ENCODE measurements around the gene FAM210B.
A peak's percentile ranks its signal among the peaks of the same experiment; 100 is the strongest.

Gene FAM210B

GRCh38 chr20:56391037-56391436 lies 32.3 kb downstream of the FAM210B start:
- peak overlapping the region; percentile 65 to 94 for H3K4me3 ChIP-seq (replicated peaks in 1 of 2; ENCODE audit: low read depth in 2 of 2, low read length in 2 of 2)
- no peak for DNase-seq (ENCODE audit: low read depth in 2 of 2)
- no peak for TF ChIP-seq CTCF (IDR thresholded peaks at IDR 0.05; ENCODE audit: low read depth, low read length)

GRCh38 chr20:56391596-56392131 lies 32.9 kb downstream of the FAM210B start:
- H3K4me3 ChIP-seq (replicated peaks in 1 of 2; ENCODE audit: low read depth in 2 of 2, low read length in 2 of 2): peak overlapping the region; percentile 65 to 94
- no peak for DNase-seq (ENCODE audit: low read depth in 2 of 2)
- TF ChIP-seq CTCF (IDR thresholded peaks at IDR 0.05; ENCODE audit: low read depth, low read length): no peak

GRCh38 chr20:56392132-56392880 lies 33.5 kb downstream of the FAM210B start, which contains the start of the genes AURKA and CSTF1:
Gene AURKA, minus strand, starts transcription at chr20:56392215. Its CDS starts 4,018 bp downstream, at chr20:56388197.
Gene CSTF1, plus strand, starts transcription at chr20:56392645. Its CDS starts 2,908 bp downstream, at chr20:56395553.
- no peak for TF ChIP-seq CTCF (IDR thresholded peaks at IDR 0.05; ENCODE audit: low read depth, low read length)
- peak; percentile 100 for DNase-seq (ENCODE audit: low read depth in 2 of 2)
- peak within 1 kb of the TSS; percentile 65 to 94 for H3K4me3 ChIP-seq (replicated peaks in 1 of 2; ENCODE audit: low read depth in 2 of 2, low read length in 2 of 2)

GRCh38 chr20:56392881-56393482 lies 34.2 kb downstream of the FAM210B start:
- DNase-seq (ENCODE audit: low read depth in 2 of 2): peak in 1 of 2 donors; percentile 13
- peak overlapping the region; percentile 65 to 94 for H3K4me3 ChIP-seq (replicated peaks in 1 of 2; ENCODE audit: low read depth in 2 of 2, low read length in 2 of 2)
- no peak for TF ChIP-seq CTCF (IDR thresholded peaks at IDR 0.05; ENCODE audit: low read depth, low read length)

GRCh38 chr20:56393653-56394052 lies 34.9 kb downstream of the FAM210B start:
- DNase-seq (ENCODE audit: low read depth in 2 of 2): no peak
- no peak for TF ChIP-seq CTCF (IDR thresholded peaks at IDR 0.05; ENCODE audit: low read depth, low read length)
- H3K4me3 ChIP-seq (replicated peaks in 1 of 2; ENCODE audit: low read depth in 2 of 2, low read length in 2 of 2): peak overlapping the region; percentile 65 to 94

- H3K4me3 ChIP-seq (replicated peaks in 1 of 2; ENCODE audit: low read depth in 2 of 2, low read length in 2 of 2): no peak overlapping the region
- TF ChIP-seq CTCF (IDR thresholded peaks at IDR 0.05; ENCODE audit: low read depth, low read length): no peak
- DNase-seq (ENCODE audit: low read depth in 2 of 2): no peak
These were observed 36.4 kb downstream of the FAM210B start for GRCh38 chr20:56395166-56395565.
